Ascending aorta (tissue), 2 donors: ENCODE measurements around the gene SLC25A2. TPM values are rescaled to one million over a fixed set of nuclear protein-coding genes. Genes with fewer than 3 reads are reported as not detected.
"Not testable (repeated sequence)": the region's sequence is repeated elsewhere in the genome, so short reads cannot be mapped to it uniquely, and the experiment has no call there.

Source experiments
- DNase-seq, 2 donors: peaks; one replicate each; pipeline ENCODE4 v3.0.0-alpha.2; 2019; ENCODE audit warnings: low spot score in 2 of 2
- H3K27ac ChIP-seq, 2 donors: fragments of 200-600 bp; sonication (generic); one replicate each; pipeline ENCODE4 v1.5.1; 2016 to 2017; ENCODE audit warnings: mild to moderate bottlenecking in 1 of 2
- H3K27me3 ChIP-seq: fragments of 200-600 bp; sonication (generic); one replicate; pipeline ENCODE4 v1.5.1; 2017
- H3K36me3 ChIP-seq, 2 donors: fragments of 200-600 bp; sonication (generic); one replicate each; pipeline ENCODE4 v1.5.1; 2016
- H3K4me1 ChIP-seq, 2 donors: fragments of 200-600 bp; sonication (generic); one replicate each; pipeline ENCODE4 v1.5.1; 2016 to 2017; ENCODE audit warnings: mild to moderate bottlenecking in 1 of 2
- H3K4me3 ChIP-seq, 2 donors: fragments of 200-600 bp; sonication (generic); one replicate each; pipeline ENCODE4 v1.5.1; 2016 to 2017; ENCODE audit warnings: mild to moderate bottlenecking in 1 of 2
- H3K9me3 ChIP-seq, 2 donors: fragments of 200-600 bp; sonication (generic); one replicate each; pipeline ENCODE4 v1.5.1; 2016
- CTCF ChIP-seq, 3 experiments: fragments of 200-600 bp in 2 of 3; fragments of 450-650 bp in 1 of 3; sonication (generic) in 2 of 3; IDR thresholded peaks; one replicate each; pipeline ENCODE4 v1.5.1; 2016 to 2019; ENCODE audit warnings: antibody characterized with exemption in 3 of 3, mild to moderate bottlenecking in 1 of 3, moderate library complexity in 1 of 3
- intact Hi-C: fragments of 100-400 bp; cut with DNase I; formaldehyde crosslinking; loops from one replicate; pipeline ENCODE4 v1.15.1; 2023
- total RNA-seq: library from RNA; depleted of rRNA; stranded (reverse); fragments of >200 nt; gene quantifications from one replicate; pipeline ENCODE4 v1.1.0, GENCODE V29; 2016

Gene SLC25A2
- total RNA-seq, 1 donor from 2014 or later = not detected

GRCh38 chr5:141319202-141319601 lies 15.4 kb upstream of the SLC25A2 start:
- intact Hi-C loops = no loop called here
- Histone ChIP-seq H3K4me3 (peak overlapping the region; percentile 76 to 92), H3K9me3 (peaks cover 55 to 85% of the 10 kb centered on the region in 2 donors), H3K36me3 (peaks cover 12 to 47% of the 10 kb centered on the region in 2 donors), H3K27ac (no peak overlapping the region), H3K4me1 (peaks cover 0 to 4% of the 10 kb centered on the region in 2 donors), H3K27me3 (no peaks in the 10 kb centered on the region)
- no peak for TF ChIP-seq CTCF (IDR thresholded peaks at IDR 0.05)
- no peak for DNase-seq

- intact Hi-C loops, H3K27ac ChIP-seq, H3K4me3 ChIP-seq, H3K27me3 ChIP-seq, H3K4me1 ChIP-seq, DNase-seq: not testable (repeated sequence)
- Histone ChIP-seq H3K9me3 (peaks cover 77 to 91% of the 10 kb centered on the region in 2 donors), H3K36me3 (peaks cover 12 to 50% of the 10 kb centered on the region in 2 donors)
Observed at GRCh38 chr5:141316963-141317362, 13.1 kb upstream of the SLC25A2 start.

- intact Hi-C loops = no loop called here
- peaks cover 79 to 100% of the 10 kb centered on the region in 2 donors for H3K9me3 ChIP-seq
- no peak overlapping the region for H3K27ac ChIP-seq
- peaks cover 4 to 45% of the 10 kb centered on the region in 2 donors for H3K36me3 ChIP-seq
- TF ChIP-seq CTCF (IDR thresholded peaks at IDR 0.05) = no peak
- no peak overlapping the region for H3K4me3 ChIP-seq
- DNase-seq = no peak
- no peaks in the 10 kb centered on the region for H3K27me3 ChIP-seq
- H3K4me1 ChIP-seq = no peaks in the 10 kb centered on the region
Observed at GRCh38 chr5:141313711-141314110, 9.9 kb upstream of the SLC25A2 start.

- Histone ChIP-seq H3K4me3 (no peak overlapping the region), H3K4me1 (no peaks in the 10 kb centered on the region), H3K27ac (no peak overlapping the region), H3K27me3 (no peaks in the 10 kb centered on the region), H3K36me3 (peaks cover 0 to 14% of the 10 kb centered on the region in 2 donors), H3K9me3 (peaks cover 72 to 100% of the 10 kb centered on the region in 2 donors)
- TF ChIP-seq CTCF (IDR thresholded peaks at IDR 0.05) = no peak
- DNase-seq = no peak
- intact Hi-C loops = no loop called here
Observed at GRCh38 chr5:141306630-141307029, 2.8 kb upstream of the SLC25A2 start.

GRCh38 chr5:141298376-141298775 lies 5.5 kb downstream of the SLC25A2 start:
- TF ChIP-seq CTCF (IDR thresholded peaks at IDR 0.05) = no peak
- Histone ChIP-seq H3K4me3 (no peak overlapping the region), H3K27me3 (no peaks in the 10 kb centered on the region), H3K27ac (no peak overlapping the region), H3K36me3 (peaks cover 4 to 12% of the 10 kb centered on the region in 2 donors), H3K4me1 (no peaks in the 10 kb centered on the region), H3K9me3 (peaks cover 64 to 98% of the 10 kb centered on the region in 2 donors)
- intact Hi-C loops = no loop called here
- no peak for DNase-seq

- no peaks in the 10 kb centered on the region for H3K4me1 ChIP-seq
- H3K36me3 ChIP-seq = no peaks in the 10 kb centered on the region
- H3K27ac ChIP-seq = no peak overlapping the region
- DNase-seq = no peak
- TF ChIP-seq CTCF (IDR thresholded peaks at IDR 0.05) = no peak
- H3K4me3 ChIP-seq = no peak overlapping the region
- intact Hi-C loops = no loop called here
- H3K9me3 ChIP-seq = peaks cover 65 to 100% of the 10 kb centered on the region in 2 donors
- H3K27me3 ChIP-seq = no peaks in the 10 kb centered on the region
Observed at GRCh38 chr5:141272906-141273305, 30.9 kb downstream of the SLC25A2 start.
